Thymus (tissue), 11 donors: ENCODE data around the gene MEOX2. TPM values are rescaled to one million over a fixed set of nuclear protein-coding genes. Genes with fewer than 3 reads are reported as not detected.

ENCODE experiments used
- DNase-seq, 9 donors: peaks; one replicate each; pipeline ENCODE4 v3.0.0-alpha.2; 2013; ENCODE audit warnings: low spot score in 9 of 9, low read depth in 6 of 9, missing footprints in 1 of 9
- H3K27ac ChIP-seq, 2 donors: one replicate each; pipeline ENCODE4 v1.5.1; 2013; ENCODE audit warnings: control low read depth in 1 of 2, low read depth in 1 of 2, low read length in 1 of 2, mild to moderate bottlenecking in 1 of 2, moderate library complexity in 1 of 2
- H3K27me3 ChIP-seq, 2 donors: one replicate each; pipeline ENCODE4 v1.5.1; 2013; ENCODE audit warnings: low read length in 1 of 2; ENCODE audit not compliant: control insufficient read depth in 2 of 2, insufficient read depth in 1 of 2
- H3K36me3 ChIP-seq, 2 donors: one replicate each; pipeline ENCODE4 v1.5.1; 2013; ENCODE audit warnings: low read length in 1 of 2, mild to moderate bottlenecking in 1 of 2, moderate library complexity in 1 of 2; ENCODE audit not compliant: control insufficient read depth in 2 of 2, insufficient read depth in 2 of 2
- H3K4me1 ChIP-seq, 2 donors: one replicate each; pipeline ENCODE4 v1.5.1; 2013; ENCODE audit warnings: low read length in 2 of 2; ENCODE audit not compliant: control insufficient read depth in 2 of 2, insufficient read depth in 2 of 2
- H3K4me3 ChIP-seq, 2 donors: one replicate each; pipeline ENCODE4 v1.5.1; 2013; ENCODE audit warnings: low read length in 2 of 2, control low read depth in 1 of 2, mild to moderate bottlenecking in 1 of 2
- H3K9me3 ChIP-seq, 2 donors: one replicate each; pipeline ENCODE4 v1.5.1; 2013; ENCODE audit warnings: low read length in 1 of 2, mild to moderate bottlenecking in 1 of 2; ENCODE audit not compliant: control insufficient read depth in 2 of 2, insufficient read depth in 1 of 2
- WGBS: extraction: QIAGEN DNeasy Blood & Tissue Kit; methylation state at CpG from one replicate; pipeline ENCODE4 v1.1.7; 2013; 5-methylcytosine and 5-hydroxymethylcytosine counted together
- polyA plus RNA-seq: library from polyadenylated mRNA; stranded (reverse); fragments of 200-250 nt; gene quantifications from one replicate; pipeline ENCODE4 v1.2.3, GENCODE V29; 2013
- total RNA-seq: library from RNA; stranded (reverse); fragments of 120-200 nt; gene quantifications from one replicate; pipeline ENCODE4 v1.2.4, GENCODE V29; 2013
- donor health status: healthy.

The MEOX2 gene
- total and polyA plus RNA-seq, 2 donors, result 3.4 to 4.4 TPM

GRCh38 chr7:15707570-15707969 is 21.1 kb upstream of the MEOX2 start:
- 89% methylated on average over 1 of the region's 1 CpG for WGBS

DNA sequence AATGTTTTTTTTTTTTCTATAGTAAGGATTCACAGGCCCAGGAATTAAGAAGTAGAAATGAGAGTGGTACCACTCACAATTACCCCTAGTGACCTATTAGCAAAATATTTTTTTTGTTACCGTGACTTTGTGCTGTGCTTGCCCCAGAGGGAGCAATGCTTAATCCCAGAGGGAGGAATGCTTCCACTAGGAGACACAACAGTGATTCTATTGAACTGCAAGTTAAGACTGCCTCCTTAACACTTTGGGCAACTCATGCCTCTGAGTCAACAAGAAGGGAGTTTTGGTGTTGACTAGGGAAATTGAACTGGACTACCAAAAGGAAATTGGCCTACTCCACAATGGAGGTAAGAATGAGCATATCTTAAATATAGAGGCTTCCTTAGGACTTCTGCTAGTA is 17.2 kb upstream of the MEOX2 start:
- no peaks in the 10 kb centered on the region for H3K36me3 ChIP-seq
- H3K27me3 ChIP-seq, result no peaks in the 10 kb centered on the region
- no peak overlapping the region for H3K4me3 ChIP-seq
- no peaks in the 10 kb centered on the region for H3K9me3 ChIP-seq
- no peaks in the 10 kb centered on the region for H3K4me1 ChIP-seq
- no peak for DNase-seq
- WGBS, result 86% methylated on average over 1 of the region's 1 CpG
- no peak overlapping the region for H3K27ac ChIP-seq

More at GRCh38 chr7:15707570-15707969, 21.1 kb upstream of the MEOX2 start:
- DNase-seq, result no peak
- no peak overlapping the region for H3K27ac ChIP-seq
- H3K4me1 ChIP-seq, result no peaks in the 10 kb centered on the region
- H3K4me3 ChIP-seq, result no peak overlapping the region
- no peaks in the 10 kb centered on the region for H3K36me3 ChIP-seq
- no peaks in the 10 kb centered on the region for H3K27me3 ChIP-seq
- H3K9me3 ChIP-seq, result no peaks in the 10 kb centered on the region

- peaks cover 3 to 18% of the 10 kb centered on the region in 2 donors for H3K27me3 ChIP-seq
- H3K27ac ChIP-seq, result no peak overlapping the region
- H3K4me3 ChIP-seq, result no peak overlapping the region
- no peaks in the 10 kb centered on the region for H3K9me3 ChIP-seq
- no peak for DNase-seq
- WGBS, result 97% methylated on average over 5 of the region's 5 CpGs
- peaks cover 0 to 2% of the 10 kb centered on the region in 2 donors for H3K4me1 ChIP-seq
- H3K36me3 ChIP-seq, result no peaks in the 10 kb centered on the region
Measured at GRCh38 chr7:15692501-15693020, 6.1 kb upstream of the MEOX2 start.

GRCh38 chr7:15688911-15689310 is 2.4 kb upstream of the MEOX2 start:
- Histone ChIP-seq H3K27me3 (peaks cover 28 to 55% of the 10 kb centered on the region in 2 donors), H3K9me3 (peaks cover 0 to 12% of the 10 kb centered on the region in 2 donors), H3K4me1 (peaks cover 0 to 5% of the 10 kb centered on the region in 2 donors), H3K36me3 (no peaks in the 10 kb centered on the region), H3K4me3 (no peak overlapping the region), H3K27ac (no peak overlapping the region)
- WGBS, result 43% methylated on average over 2 of the region's 2 CpGs
- no peak for DNase-seq

- Histone ChIP-seq H3K4me1 (peaks cover 0 to 5% of the 10 kb centered on the region in 2 donors), H3K9me3 (peaks cover 0 to 12% of the 10 kb centered on the region in 2 donors), H3K36me3 (no peaks in the 10 kb centered on the region), H3K27me3 (peaks cover 28 to 59% of the 10 kb centered on the region in 2 donors), H3K4me3 (no peak overlapping the region), H3K27ac (peak overlapping the region in 1 of 2 donors; percentile 5)
- DNase-seq, result no peak
- whole genome bisulfite sequencing, result 6% methylated on average over 10 of the region's 10 CpGs
Measured at GRCh38 chr7:15688279-15688626, 1.8 kb upstream of the MEOX2 start.

- peaks cover 0 to 12% of the 10 kb centered on the region in 2 donors for H3K9me3 ChIP-seq
- no peaks in the 10 kb centered on the region for H3K36me3 ChIP-seq
- H3K27ac ChIP-seq, result no peak overlapping the region
- peaks cover 28 to 59% of the 10 kb centered on the region in 2 donors for H3K27me3 ChIP-seq
- H3K4me1 ChIP-seq, result peaks cover 0 to 5% of the 10 kb centered on the region in 2 donors
- WGBS, result 7% methylated on average over 21 of the region's 21 CpGs
- H3K4me3 ChIP-seq, result no peak overlapping the region
- DNase-seq, result no peak
Measured at GRCh38 chr7:15687546-15688278, 1.2 kb upstream of the MEOX2 start.

DNA sequence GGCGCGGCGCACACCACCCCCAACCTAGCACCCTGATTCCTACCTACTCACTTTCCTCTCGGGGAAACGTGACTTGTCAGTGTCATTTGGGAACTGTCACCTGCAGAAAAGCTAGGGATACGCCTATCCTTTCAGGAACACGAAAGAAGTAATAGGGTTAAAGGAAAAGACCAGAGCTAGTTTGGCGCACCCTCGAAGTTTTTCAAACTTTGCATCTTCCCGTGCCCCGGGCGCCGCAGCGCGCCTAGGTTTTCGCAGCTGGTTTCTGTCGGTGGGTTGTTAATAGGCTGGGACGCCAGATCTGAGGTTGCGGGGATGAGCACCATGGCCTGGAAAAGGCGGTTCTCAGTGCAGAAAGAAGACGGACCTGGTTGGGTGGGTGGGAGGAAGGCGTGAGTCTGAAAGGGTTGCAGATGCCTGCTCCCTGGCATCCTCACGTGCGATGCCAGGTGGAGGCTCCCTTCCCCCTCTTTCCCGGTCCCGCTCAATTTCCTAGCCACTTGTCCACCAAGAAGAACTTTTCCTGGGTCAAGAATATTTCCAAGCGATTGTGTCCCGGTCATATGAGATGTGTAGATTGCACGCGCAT is 568 bp upstream of the MEOX2 start:
- peaks cover 28 to 59% of the 10 kb centered on the region in 2 donors for H3K27me3 ChIP-seq
- no peak for DNase-seq
- peaks cover 0 to 5% of the 10 kb centered on the region in 2 donors for H3K4me1 ChIP-seq
- 7% methylated on average over 30 of the region's 30 CpGs for WGBS
- H3K4me3 ChIP-seq, result no peak overlapping the region
- H3K36me3 ChIP-seq, result no peaks in the 10 kb centered on the region
- peaks cover 0 to 12% of the 10 kb centered on the region in 2 donors for H3K9me3 ChIP-seq
- H3K27ac ChIP-seq, result peak overlapping the region in 1 of 2 donors; percentile 60

DNA sequence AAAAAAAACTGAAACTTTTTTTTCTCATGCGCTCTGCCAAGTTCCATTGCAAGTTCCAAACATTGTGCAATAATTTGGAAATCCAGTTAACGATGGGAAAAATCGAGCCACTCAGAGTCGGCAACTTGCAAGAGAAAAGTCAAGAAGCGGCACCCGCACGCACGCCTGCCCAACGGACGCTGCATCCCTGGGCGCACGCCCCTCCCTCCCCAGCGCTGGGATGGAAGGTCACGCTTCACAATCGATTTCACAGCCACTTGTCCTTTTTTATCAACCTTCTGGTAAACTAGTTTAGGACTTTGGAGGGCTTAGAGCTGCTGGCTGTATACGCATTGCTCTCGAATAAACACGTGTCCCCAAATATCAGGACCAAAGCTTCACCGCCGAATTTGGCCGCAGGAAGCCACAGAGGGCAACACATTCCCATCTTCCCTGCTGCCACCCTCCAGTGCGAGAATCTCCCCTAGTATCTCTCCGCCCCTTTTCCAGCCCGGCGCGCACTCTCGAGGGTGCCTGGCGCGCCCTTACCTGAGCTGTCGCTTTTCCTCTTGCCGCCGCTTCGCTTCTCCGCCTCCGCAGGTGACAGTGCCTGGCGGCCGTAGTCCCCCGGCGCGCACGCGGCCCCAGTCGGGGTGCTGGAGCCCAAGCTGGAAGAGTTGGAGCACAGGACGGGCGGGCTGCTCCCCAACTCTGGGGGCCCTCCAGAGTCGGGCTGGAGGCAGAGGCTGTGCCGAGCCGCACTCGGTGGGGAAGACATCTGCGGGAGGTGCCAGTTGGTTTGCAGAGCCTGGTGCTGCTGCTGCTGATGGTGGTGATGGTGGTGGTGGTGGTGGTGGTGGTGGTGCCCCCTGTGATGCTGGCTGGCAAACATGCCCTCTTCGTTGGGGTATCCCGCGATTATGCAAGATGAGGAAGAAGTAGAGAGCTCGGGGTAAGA is 857 bp downstream of the MEOX2 start:
- Histone ChIP-seq H3K27me3 (peaks cover 28 to 59% of the 10 kb centered on the region in 2 donors), H3K4me1 (peaks cover 0 to 5% of the 10 kb centered on the region in 2 donors), H3K36me3 (no peaks in the 10 kb centered on the region), H3K9me3 (peaks cover 0 to 12% of the 10 kb centered on the region in 2 donors), H3K27ac (peak overlapping the region in 1 of 2 donors; percentile 32), H3K4me3 (peak overlapping the region in 1 of 2 donors; percentile 26)
- DNase-seq, result no peak
- 6% methylated on average over 54 of the region's 54 CpGs for WGBS
